K562 (cell line): ENCODE results near the gene XPR1. TPM values are rescaled to one million over a fixed set of nuclear protein-coding genes. Genes with fewer than 3 reads are reported as not detected.
"Not testable (repeated sequence)": the region's sequence is repeated elsewhere in the genome, so short reads cannot be mapped to it uniquely, and the experiment has no call there.

ENCODE experiments used
- ATAC-seq: fragments of 200-7000 bp; cut with Tn5 transposase; 3 replicates; pipeline ENCODE4 v1.9.1; 2020; ENCODE audit warnings: moderate library complexity
- BruUV-seq: library from RNA; stranded (reverse); fragments of 400-500 nt; replicated peaks from 2 replicates; lab custom pipeline; 2021; lab: Mats Ljungman, UMichigan
- CTCF ChIA-PET: fragments of 300-600 bp; formaldehyde crosslinking; extraction: SDS; loops from one replicate; lab custom pipeline; 2021; ENCODE audit warnings: low intra/inter-chr PET ratio; lab: Yijun Ruan, JAX
- POLR2A ChIA-PET: fragments of 300-600, 350-650 bp; sonication (Branson Sonifier 250); formaldehyde crosslinking; extraction: SDS; loops from one replicate; lab custom pipeline; 2021; ENCODE audit warnings: antibody characterized with exemption, inconsistent platforms; lab: Yijun Ruan, JAX
- DNase-seq, 4 experiments: peaks; one replicate each; pipeline versions ENCODE4 v3.0.0 to v3.0.0-alpha.2; 2011 to 2018; ENCODE audit warnings: low spot score in 3 of 4, mixed read lengths in 3 of 4; ENCODE audit errors: extremely low read depth in 1 of 4
- FAIRE-seq: peaks from 2 replicates; lab custom pipeline; 2011; peaks lifted over from hg19 to GRCh38; lab: Jason Lieb, UNC
- H2AFZ ChIP-seq: 2 replicates; pipeline ENCODE4 v1.6.0; 2011; ENCODE audit warnings: low read depth, low read length, control low read depth, inconsistent platforms
- H3K27ac ChIP-seq: fragments of 200-600 bp; 3 replicates; pipeline ENCODE4 v1.8.0; 2011; ENCODE audit warnings: low read depth, mild to moderate bottlenecking, control low read depth, inconsistent platforms, low read length, moderate library complexity, mixed read lengths; ENCODE audit errors: extremely low read depth
- H3K27me3 ChIP-seq, 2 experiments: fragments of 300-600 bp in 1 of 2; 2 replicates in 1 of 2; 3 replicates in 1 of 2; pipeline versions ENCODE4 v1.6.0 to v1.8.0; 2011; ENCODE audit warnings: inconsistent platforms in 2 of 2, low read length in 2 of 2, mild to moderate bottlenecking in 1 of 2, mixed read lengths in 1 of 2, moderate library complexity in 1 of 2; ENCODE audit not compliant: control insufficient read depth in 2 of 2, insufficient read depth in 2 of 2
- H3K36me3 ChIP-seq: fragments of 300-600 bp; 3 replicates; pipeline ENCODE4 v1.8.0; 2011; ENCODE audit warnings: mild to moderate bottlenecking, low read length, inconsistent platforms; ENCODE audit not compliant: control insufficient read depth, insufficient read depth
- H3K4me1 ChIP-seq, 2 experiments: fragments of 200-600 bp in 1 of 2; replicated peaks in 1 of 2; 2 replicates in 1 of 2; 3 replicates in 1 of 2; pipeline versions ENCODE4 v1.5.1 to v1.8.0; 2011; ENCODE audit warnings: inconsistent platforms in 2 of 2, low read length in 2 of 2, mild to moderate bottlenecking in 1 of 2, mixed read lengths in 1 of 2, moderate library complexity in 1 of 2; ENCODE audit not compliant: control insufficient read depth in 2 of 2, insufficient read depth in 2 of 2
- H3K4me2 ChIP-seq: 2 replicates; pipeline ENCODE4 v1.6.1; 2011; ENCODE audit warnings: low read length, control low read depth, inconsistent platforms, mixed read lengths; ENCODE audit not compliant: insufficient read depth
- H3K4me3 ChIP-seq: fragments of 200-600 bp; sonication (generic), shearing (Covaris generic); 2 replicates; pipeline ENCODE4 v1.5.1; 2016; ENCODE audit warnings: control low read depth, inconsistent platforms
- H3K79me2 ChIP-seq: fragments of 200-600 bp; 3 replicates; pipeline ENCODE4 v1.8.0; 2011; ENCODE audit warnings: low read length, inconsistent platforms; ENCODE audit not compliant: control insufficient read depth, insufficient read depth
- H3K9ac ChIP-seq, 2 experiments: 2 replicates each; pipeline versions ENCODE4 v1.6.0 to v1.6.1; 2011; ENCODE audit warnings: low read depth in 2 of 2, low read length in 2 of 2, control low read depth in 1 of 2, inconsistent platforms in 1 of 2, mild to moderate bottlenecking in 1 of 2, mixed read lengths in 1 of 2; ENCODE audit not compliant: insufficient read depth in 1 of 2
- H3K9me1 ChIP-seq: one replicate; pipeline ENCODE4 v1.6.0; 2011; ENCODE audit warnings: inconsistent platforms, mild to moderate bottlenecking, low read length, moderate library complexity; ENCODE audit not compliant: control insufficient read depth, insufficient read depth
- H3K9me3 ChIP-seq: replicated peaks from 2 replicates; pipeline ENCODE4 v1.5.1; 2011; ENCODE audit warnings: low read depth, low read length, inconsistent platforms; ENCODE audit not compliant: control insufficient read depth, insufficient read depth
- H4K20me1 ChIP-seq: replicated peaks from 2 replicates; pipeline ENCODE4 v1.6.1; 2011; ENCODE audit warnings: low read length, inconsistent platforms, mixed read lengths; ENCODE audit not compliant: control insufficient read depth, insufficient read depth
- WGBS: fragments of 100-300 bp; shearing (Covaris generic); methylation state at CpG from one replicate; pipeline ENCODE4 v1.1.6; 2016; ENCODE audit warnings: low coverage, mixed read lengths; ENCODE audit not compliant: insufficient coverage; ENCODE audit errors: missing lambda C conversion rate; 5-methylcytosine and 5-hydroxymethylcytosine counted together
- in situ Hi-C: fragments of 300-500 bp; cut with MboI; formaldehyde crosslinking; loops from 4 replicates; pipeline ENCODE4 v1.15.0; 2018; ENCODE audit warnings: inconsistent platforms, mixed read lengths
- intact Hi-C: fragments of 100-400 bp; cut with micrococcal nuclease; formaldehyde crosslinking; loops from 2 replicates; pipeline ENCODE4 v1.14.2; 2022
- polyA plus RNA-seq, 8 experiments: library from polyadenylated mRNA; depleted of rRNA in 4 of 8; stranded (reverse) in 5 of 8; unstranded in 3 of 8; fragments of >200 nt; fragmentation: Nextera tagmentation in 2 of 8; fragmentation: Illumina TruSeq in 1 of 8; extraction: Ambion mirVana in 2 of 8; extraction: Trizol in 1 of 8; gene quantifications; 2 replicates each; pipeline versions ENCODE4 v1.2.1 to v1.2.3, GENCODE V29; 2011 to 2014; ENCODE audit warnings: inconsistent platforms in 1 of 8, missing spikeins in 1 of 8
- total RNA-seq, 7 experiments: library from RNA; depleted of rRNA in 6 of 7; stranded (reverse); fragments of >200 nt in 6 of 7; fragmentation: Illumina TruSeq in 2 of 7; extraction: Trizol in 2 of 7; gene quantifications; 2 replicates each; pipeline versions ENCODE4 v1.2.1 to v1.2.3, GENCODE V29; 2011 to 2021; ENCODE audit warnings: low replicate concordance in 1 of 7
- TF ChIP-seq, protein P1 (sequence below): fragments of 450-650 bp; IDR thresholded peaks from 2 replicates; pipeline ENCODE4 v1.6.1; 2016; ENCODE audit warnings: mild to moderate bottlenecking
- TF ChIP-seq, protein P2 (sequence below): sonication (generic); formaldehyde crosslinking; IDR thresholded peaks from 2 replicates; pipeline ENCODE4 v1.8.1; 2023; ENCODE audit warnings: mild to moderate bottlenecking, missing genetic modification reagents

The XPR1 gene
- total and polyA plus RNA-seq, 9 of the 15 experiments (the other 6 are each of a cell fraction or from before 2014, with no cell fraction given), result 3.0 to 66.2 (median 38.6) TPM

DNA sequence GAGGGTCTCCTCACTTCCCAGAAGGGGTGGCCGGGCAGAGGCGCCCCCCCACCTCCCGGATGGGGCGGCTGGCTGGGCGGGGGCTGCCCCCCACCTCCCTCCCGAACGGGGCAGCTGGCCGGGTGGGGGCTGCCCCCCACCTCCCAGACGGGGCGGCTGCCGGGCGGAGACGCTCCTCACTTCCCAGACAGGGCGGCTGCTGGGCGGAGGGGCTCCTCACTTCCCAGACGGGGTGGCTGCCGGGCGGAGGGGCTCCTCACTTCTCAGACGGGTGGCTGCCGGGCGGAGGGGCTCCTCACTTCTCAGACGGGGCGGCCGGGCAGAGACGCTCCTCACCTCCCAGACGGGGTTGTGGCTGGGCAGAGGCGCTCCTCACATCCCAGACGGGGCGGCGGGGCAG is 78.9 kb downstream of the XPR1 start:
- WGBS, result 80% methylated on average over 7 of the region's 30 CpGs

DNA sequence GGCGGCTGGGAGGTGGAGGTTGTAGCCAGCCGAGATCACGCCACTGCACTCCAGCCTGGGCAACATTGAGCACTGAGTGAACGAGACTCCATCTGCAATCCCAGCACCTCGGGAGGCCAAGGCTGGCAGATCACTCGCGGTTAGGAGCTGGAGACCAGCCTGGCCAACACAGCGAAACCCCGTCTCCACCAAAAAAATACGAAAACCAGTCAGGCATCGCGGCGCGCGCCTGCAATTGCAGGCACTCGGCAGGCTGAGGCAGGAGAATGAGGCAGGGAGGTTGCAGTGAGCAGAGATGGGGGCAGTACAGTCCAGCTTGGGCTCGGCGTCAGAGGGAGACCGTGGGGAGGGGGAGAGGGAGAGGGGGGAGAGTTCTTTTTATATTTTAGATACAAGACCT is 79.4 kb downstream of the XPR1 start:
- 93% methylated on average over 7 of the region's 19 CpGs for WGBS
- H2AFZ ChIP-seq, DNase-seq, in situ Hi-C loops, H3K9me3 ChIP-seq, H3K27ac ChIP-seq, H3K36me3 ChIP-seq, H3K27me3 ChIP-seq, BruUV-seq, H3K4me3 ChIP-seq, CTCF ChIA-PET, intact Hi-C loops, H3K9ac ChIP-seq, FAIRE-seq, H3K4me1 ChIP-seq, ATAC-seq, H3K9me1 ChIP-seq, H3K4me2 ChIP-seq, H4K20me1 ChIP-seq: not testable (repeated sequence)
- POLR2A ChIA-PET, result interaction anchor here (0.6 kb wide), 1 partner anchor 795 kb away, joined by 3 read pairs; no protein-coding TSS in a partner anchor
- TF ChIP-seq, protein P1, sequence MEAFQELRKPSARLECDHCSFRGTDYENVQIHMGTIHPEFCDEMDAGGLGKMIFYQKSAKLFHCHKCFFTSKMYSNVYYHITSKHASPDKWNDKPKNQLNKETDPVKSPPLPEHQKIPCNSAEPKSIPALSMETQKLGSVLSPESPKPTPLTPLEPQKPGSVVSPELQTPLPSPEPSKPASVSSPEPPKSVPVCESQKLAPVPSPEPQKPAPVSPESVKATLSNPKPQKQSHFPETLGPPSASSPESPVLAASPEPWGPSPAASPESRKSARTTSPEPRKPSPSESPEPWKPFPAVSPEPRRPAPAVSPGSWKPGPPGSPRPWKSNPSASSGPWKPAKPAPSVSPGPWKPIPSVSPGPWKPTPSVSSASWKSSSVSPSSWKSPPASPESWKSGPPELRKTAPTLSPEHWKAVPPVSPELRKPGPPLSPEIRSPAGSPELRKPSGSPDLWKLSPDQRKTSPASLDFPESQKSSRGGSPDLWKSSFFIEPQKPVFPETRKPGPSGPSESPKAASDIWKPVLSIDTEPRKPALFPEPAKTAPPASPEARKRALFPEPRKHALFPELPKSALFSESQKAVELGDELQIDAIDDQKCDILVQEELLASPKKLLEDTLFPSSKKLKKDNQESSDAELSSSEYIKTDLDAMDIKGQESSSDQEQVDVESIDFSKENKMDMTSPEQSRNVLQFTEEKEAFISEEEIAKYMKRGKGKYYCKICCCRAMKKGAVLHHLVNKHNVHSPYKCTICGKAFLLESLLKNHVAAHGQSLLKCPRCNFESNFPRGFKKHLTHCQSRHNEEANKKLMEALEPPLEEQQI, result peak; percentile 27; the same call in 1 of the 2 replicates
- peaks cover 38% of the 10 kb centered on the region; the same call in 2 of the 3 replicates for H3K79me2 ChIP-seq

More for the DNA sequence above, 78.9 kb downstream of the XPR1 start:
- TF ChIP-seq, protein P2, sequence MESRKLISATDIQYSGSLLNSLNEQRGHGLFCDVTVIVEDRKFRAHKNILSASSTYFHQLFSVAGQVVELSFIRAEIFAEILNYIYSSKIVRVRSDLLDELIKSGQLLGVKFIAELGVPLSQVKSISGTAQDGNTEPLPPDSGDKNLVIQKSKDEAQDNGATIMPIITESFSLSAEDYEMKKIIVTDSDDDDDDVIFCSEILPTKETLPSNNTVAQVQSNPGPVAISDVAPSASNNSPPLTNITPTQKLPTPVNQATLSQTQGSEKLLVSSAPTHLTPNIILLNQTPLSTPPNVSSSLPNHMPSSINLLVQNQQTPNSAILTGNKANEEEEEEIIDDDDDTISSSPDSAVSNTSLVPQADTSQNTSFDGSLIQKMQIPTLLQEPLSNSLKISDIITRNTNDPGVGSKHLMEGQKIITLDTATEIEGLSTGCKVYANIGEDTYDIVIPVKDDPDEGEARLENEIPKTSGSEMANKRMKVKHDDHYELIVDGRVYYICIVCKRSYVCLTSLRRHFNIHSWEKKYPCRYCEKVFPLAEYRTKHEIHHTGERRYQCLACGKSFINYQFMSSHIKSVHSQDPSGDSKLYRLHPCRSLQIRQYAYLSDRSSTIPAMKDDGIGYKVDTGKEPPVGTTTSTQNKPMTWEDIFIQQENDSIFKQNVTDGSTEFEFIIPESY, result peak; percentile 32; the same call in 1 of the 2 replicates
- H3K4me1 ChIP-seq, H4K20me1 ChIP-seq, H3K4me2 ChIP-seq, H3K9me3 ChIP-seq, H3K9me1 ChIP-seq, BruUV-seq, ATAC-seq, H3K4me3 ChIP-seq, DNase-seq, H2AFZ ChIP-seq, FAIRE-seq, H3K9ac ChIP-seq, intact Hi-C loops, H3K36me3 ChIP-seq, CTCF ChIA-PET, H3K27ac ChIP-seq, H3K27me3 ChIP-seq, in situ Hi-C loops, POLR2A ChIA-PET: not testable (repeated sequence)
- H3K79me2 ChIP-seq, result peaks cover 43% of the 10 kb centered on the region; the same call in 2 of the 3 replicates
